ENCODE data around the gene ZMYND15.

Gene ZMYND15

DNA sequence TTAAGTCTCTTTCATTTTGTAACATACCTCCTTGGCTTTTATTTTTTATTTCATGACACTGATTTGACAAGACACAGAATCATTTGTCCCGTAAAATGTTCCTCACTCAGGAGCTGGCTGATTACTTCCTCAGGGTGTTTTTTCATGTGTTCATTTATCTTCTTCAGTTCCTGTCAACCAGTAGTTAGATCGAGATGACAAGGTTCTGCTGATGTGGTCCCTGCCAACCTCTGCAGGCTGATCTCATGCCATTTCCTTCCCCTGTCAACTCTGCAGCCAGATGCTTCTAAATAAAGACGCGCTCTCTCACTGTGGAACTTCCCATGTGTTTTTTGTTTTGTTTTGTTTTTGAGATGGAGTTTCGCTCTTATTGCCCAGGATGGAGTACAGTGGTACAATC, 8.2 kb downstream of the ZMYND15 start:
- Histone ChIP-seq H3K9me3 (ENCODE audit: severe bottlenecking) (no peaks in the 10 kb centered on the region), H3K36me3 (no peaks in the 10 kb centered on the region), H3K27me3 (ENCODE audit: insufficient read depth, low read depth, severe bottlenecking) (no peaks in the 10 kb centered on the region), H3K27ac (no peak overlapping the region), H3K4me3 (ENCODE audit: low read depth, low read length) (no peak overlapping the region)
- no peak for TF ChIP-seq CTCF (IDR thresholded peaks at IDR 0.05; ENCODE audit: low read depth, low read length)
- DNase-seq: no peak

DNA sequence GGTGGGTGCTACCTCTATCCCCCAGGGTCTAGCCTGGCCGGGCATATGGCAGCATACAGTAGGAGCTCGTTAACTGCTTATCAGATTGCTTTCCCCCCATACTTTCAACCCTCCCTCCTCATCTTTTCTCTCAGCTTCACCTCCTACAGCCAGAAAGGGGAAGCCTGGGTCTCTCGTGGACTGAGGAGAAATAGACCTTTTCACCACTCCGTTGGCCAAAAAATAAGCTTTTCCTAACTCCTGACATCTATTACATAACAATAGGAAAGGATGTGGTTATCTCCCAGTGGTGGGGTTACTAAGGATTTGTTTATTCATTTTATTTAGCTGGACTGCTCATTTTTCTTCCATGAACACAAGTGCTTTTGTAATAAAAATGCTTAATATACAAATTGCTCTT, 9.1 kb downstream of the ZMYND15 start:
- Histone ChIP-seq H3K27ac (no peak overlapping the region), H3K9me3 (ENCODE audit: severe bottlenecking) (no peaks in the 10 kb centered on the region), H3K4me3 (ENCODE audit: low read depth, low read length) (no peak overlapping the region), H3K27me3 (ENCODE audit: insufficient read depth, low read depth, severe bottlenecking) (no peaks in the 10 kb centered on the region), H3K36me3 (no peaks in the 10 kb centered on the region)
- TF ChIP-seq CTCF (IDR thresholded peaks at IDR 0.05; ENCODE audit: low read depth, low read length): no peak
- no peak for DNase-seq

- DNase-seq: no peak
- H3K9me3 ChIP-seq (ENCODE audit: severe bottlenecking): no peaks in the 10 kb centered on the region
- H3K4me3 ChIP-seq (ENCODE audit: low read depth, low read length): no peak overlapping the region
- no peaks in the 10 kb centered on the region for H3K36me3 ChIP-seq
- no peak overlapping the region for H3K27ac ChIP-seq
- H3K27me3 ChIP-seq (ENCODE audit: insufficient read depth, low read depth, severe bottlenecking): no peaks in the 10 kb centered on the region
- TF ChIP-seq CTCF (IDR thresholded peaks at IDR 0.05; ENCODE audit: low read depth, low read length): no peak
Observed at GRCh38 chr17:4750606-4751005, 11.0 kb downstream of the ZMYND15 start.

- no peak overlapping the region for H3K4me3 ChIP-seq (ENCODE audit: low read depth, low read length)
- no peak for TF ChIP-seq CTCF (IDR thresholded peaks at IDR 0.05; ENCODE audit: low read depth, low read length)
- H3K27me3 ChIP-seq (ENCODE audit: insufficient read depth, low read depth, severe bottlenecking): no peaks in the 10 kb centered on the region
- no peaks in the 10 kb centered on the region for H3K9me3 ChIP-seq (ENCODE audit: severe bottlenecking)
- H3K36me3 ChIP-seq: no peaks in the 10 kb centered on the region
- DNase-seq: no peak
- no peak overlapping the region for H3K27ac ChIP-seq
Observed at GRCh38 chr17:4751932-4752331, 12.3 kb downstream of the ZMYND15 start.

DNA sequence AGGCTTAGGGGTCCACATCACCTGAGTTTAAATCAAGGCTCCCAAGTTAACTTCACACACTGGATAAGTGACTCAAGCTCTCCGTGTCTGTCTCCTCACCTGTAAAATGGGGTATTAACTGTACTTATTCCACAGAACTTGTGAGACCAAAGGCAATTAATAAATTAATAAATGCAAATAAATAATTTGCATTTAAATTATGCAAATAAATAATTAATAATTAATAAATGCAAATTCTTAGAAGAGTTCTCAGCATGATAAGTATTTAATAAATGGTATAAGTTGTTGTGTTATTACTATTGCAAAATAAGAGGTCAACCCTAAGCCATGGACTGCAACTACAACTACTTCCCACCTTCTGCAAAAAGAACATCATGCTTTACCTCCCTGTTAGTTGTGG, 13.8 kb downstream of the ZMYND15 start:
- Histone ChIP-seq H3K9me3 (ENCODE audit: severe bottlenecking) (no peaks in the 10 kb centered on the region), H3K27me3 (ENCODE audit: insufficient read depth, low read depth, severe bottlenecking) (no peaks in the 10 kb centered on the region), H3K4me3 (ENCODE audit: low read depth, low read length) (no peak overlapping the region), H3K36me3 (no peaks in the 10 kb centered on the region), H3K27ac (no peak overlapping the region)
- DNase-seq: no peak
- TF ChIP-seq CTCF (IDR thresholded peaks at IDR 0.05; ENCODE audit: low read depth, low read length): no peak

DNA sequence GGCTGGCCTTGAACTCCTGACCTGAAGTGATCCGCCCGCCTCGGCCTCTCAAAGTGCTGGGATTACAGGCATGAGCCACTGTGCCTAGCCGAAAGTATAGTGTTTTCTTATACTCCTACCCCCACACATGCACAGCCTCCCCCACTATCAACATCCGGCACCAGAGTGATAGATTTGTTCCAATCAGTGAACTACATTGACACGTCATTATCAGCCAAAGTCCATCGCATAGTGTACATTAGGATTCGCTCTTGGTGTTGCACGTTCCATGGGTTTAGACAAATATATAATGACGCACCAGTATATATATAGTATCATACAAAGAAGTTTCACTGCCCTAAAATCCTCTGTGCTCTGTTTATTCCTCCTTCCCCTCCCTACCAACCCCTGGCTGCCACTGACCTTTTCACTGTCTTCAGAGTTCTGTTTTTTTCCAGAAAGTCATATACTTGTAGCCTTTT, 20.2 kb downstream of the ZMYND15 start:
- no peak for DNase-seq
- Histone ChIP-seq H3K27me3 (ENCODE audit: insufficient read depth, low read depth, severe bottlenecking) (no peaks in the 10 kb centered on the region), H3K9me3 (ENCODE audit: severe bottlenecking) (no peaks in the 10 kb centered on the region), H3K4me3 (ENCODE audit: low read depth, low read length) (no peak overlapping the region), H3K27ac (no peak overlapping the region), H3K36me3 (no peaks in the 10 kb centered on the region)
- TF ChIP-seq CTCF (IDR thresholded peaks at IDR 0.05; ENCODE audit: low read depth, low read length): no peak

Measured in WERI-Rb-1 (cell line).